Fibroblast of the aortic adventitia (primary cell): ENCODE results near the gene SKAP1. TPM values are rescaled to one million over a fixed set of nuclear protein-coding genes. Genes with fewer than 3 reads are reported as not detected.

Source experiments
- DNase-seq: peaks from one replicate; pipeline ENCODE4 v3.0.0-alpha.2; 2010; ENCODE audit warnings: low read depth
- H3K4me3 ChIP-seq: 2 replicates; pipeline ENCODE4 v1.5.1; 2011; ENCODE audit warnings: low read depth, mild to moderate bottlenecking, control low read depth, low read length, moderate library complexity
- total RNA-seq: library from RNA; depleted of rRNA; stranded (reverse); fragments of >200 nt; gene quantifications from 2 replicates; pipeline ENCODE4 v1.2.3, GENCODE V29; 2012; ENCODE audit warnings: low replicate concordance
- TF ChIP-seq, protein P1 (sequence below): IDR thresholded peaks from 2 replicates; pipeline ENCODE4 v1.5.1; 2011; ENCODE audit warnings: mild to moderate bottlenecking, low read length, control low read depth, inconsistent platforms; ENCODE audit not compliant: insufficient read depth

The SKAP1 gene
- total RNA-seq, 1 donor = not detected

DNA sequence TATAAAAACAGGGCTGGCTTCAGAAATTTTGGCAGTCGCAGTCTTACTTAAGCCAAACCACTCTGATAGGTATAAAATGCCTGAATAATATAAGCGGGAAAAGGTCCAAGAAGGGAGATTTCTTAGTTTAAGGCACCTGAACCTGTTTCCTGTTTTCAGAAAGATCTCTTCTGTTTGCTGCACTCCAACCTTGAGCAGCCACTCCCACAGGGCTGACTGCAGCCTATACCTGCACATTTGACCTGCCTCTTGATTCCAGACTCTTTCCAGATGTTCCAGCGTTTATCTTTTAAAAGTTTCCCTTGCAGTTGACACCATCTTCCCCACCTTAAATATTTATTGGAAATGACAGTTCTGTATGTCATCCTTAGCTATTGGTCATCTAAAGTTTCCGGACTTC lies 132.2 kb downstream of the SKAP1 start:
- TF ChIP-seq, protein P1, sequence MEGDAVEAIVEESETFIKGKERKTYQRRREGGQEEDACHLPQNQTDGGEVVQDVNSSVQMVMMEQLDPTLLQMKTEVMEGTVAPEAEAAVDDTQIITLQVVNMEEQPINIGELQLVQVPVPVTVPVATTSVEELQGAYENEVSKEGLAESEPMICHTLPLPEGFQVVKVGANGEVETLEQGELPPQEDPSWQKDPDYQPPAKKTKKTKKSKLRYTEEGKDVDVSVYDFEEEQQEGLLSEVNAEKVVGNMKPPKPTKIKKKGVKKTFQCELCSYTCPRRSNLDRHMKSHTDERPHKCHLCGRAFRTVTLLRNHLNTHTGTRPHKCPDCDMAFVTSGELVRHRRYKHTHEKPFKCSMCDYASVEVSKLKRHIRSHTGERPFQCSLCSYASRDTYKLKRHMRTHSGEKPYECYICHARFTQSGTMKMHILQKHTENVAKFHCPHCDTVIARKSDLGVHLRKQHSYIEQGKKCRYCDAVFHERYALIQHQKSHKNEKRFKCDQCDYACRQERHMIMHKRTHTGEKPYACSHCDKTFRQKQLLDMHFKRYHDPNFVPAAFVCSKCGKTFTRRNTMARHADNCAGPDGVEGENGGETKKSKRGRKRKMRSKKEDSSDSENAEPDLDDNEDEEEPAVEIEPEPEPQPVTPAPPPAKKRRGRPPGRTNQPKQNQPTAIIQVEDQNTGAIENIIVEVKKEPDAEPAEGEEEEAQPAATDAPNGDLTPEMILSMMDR = no peak
- H3K4me3 ChIP-seq = no peak overlapping the region
- DNase-seq = no peak

DNA sequence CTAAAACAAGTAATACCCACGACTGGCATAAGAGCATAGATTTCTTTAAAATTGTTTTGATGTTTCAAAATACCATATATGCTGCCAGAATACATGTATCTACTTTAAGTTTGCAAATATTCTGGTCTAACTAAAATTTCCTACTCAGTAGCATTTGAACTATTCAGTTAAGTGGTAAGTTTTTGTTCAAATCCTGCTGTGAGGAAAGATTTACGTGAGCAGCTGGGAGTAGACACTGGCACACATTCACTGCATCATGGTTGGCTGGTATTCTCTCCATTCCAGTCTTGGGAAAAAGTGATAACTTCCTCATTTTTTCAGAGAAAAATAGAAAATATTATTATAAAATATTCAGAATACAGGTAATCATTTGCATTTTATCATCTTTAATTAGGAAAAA lies 133.6 kb downstream of the SKAP1 start:
- no peak for DNase-seq
- no peak overlapping the region for H3K4me3 ChIP-seq
- TF ChIP-seq, protein P1 = no peak

GRCh38 chr17:48295362-48296288 lies 134.4 kb downstream of the SKAP1 start:
- DNase-seq = peak; percentile 4
- H3K4me3 ChIP-seq = no peak overlapping the region
- TF ChIP-seq, protein P1 = no peak

- TF ChIP-seq, protein P1 = no peak
- H3K4me3 ChIP-seq = no peak overlapping the region
- no peak for DNase-seq
Observed at GRCh38 chr17:48294806-48295361, 135.1 kb downstream of the SKAP1 start.

- H3K4me3 ChIP-seq = no peak overlapping the region
- DNase-seq = no peak
- TF ChIP-seq, protein P1 = no peak
Observed at GRCh38 chr17:48294020-48294805, 135.8 kb downstream of the SKAP1 start.

DNA sequence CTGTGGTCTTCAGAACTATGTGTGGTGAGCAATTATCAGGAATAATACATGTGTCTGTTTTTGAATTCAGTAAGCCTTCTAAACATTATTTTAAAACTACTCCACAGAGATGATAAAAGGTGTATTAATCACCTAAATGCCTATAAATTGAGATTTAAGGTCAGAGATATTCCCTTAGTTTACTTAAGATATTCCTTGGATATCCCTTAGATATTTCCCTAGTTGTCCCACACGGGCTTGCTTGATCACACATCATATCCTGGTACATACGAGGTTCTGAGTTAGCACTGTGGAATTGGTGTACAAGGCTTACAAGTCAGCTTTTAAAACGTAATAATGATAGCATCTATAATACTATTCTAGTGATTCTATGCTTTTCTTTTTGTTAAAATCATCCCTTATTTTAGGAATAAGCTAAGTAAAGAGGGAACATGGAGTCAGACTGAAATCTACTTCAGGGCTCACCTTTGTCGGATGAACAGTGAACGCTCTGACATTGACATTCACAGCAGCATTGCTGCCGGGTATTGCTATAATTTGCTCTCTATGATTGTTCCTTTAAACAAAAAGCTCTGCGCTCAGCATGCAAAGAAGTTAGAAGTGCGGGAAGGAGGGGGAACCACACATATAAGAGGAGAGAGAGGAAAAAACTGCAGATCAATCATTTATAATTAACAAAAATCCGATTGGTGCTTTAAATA lies 136.5 kb downstream of the SKAP1 start:
- no peak overlapping the region for H3K4me3 ChIP-seq
- no peak for DNase-seq
- TF ChIP-seq, protein P1 = no peak
